ENCODE data around the gene RPS3. TPM values are rescaled to one million over a fixed set of nuclear protein-coding genes. Genes with fewer than 3 reads are reported as not detected.

RPS3 gene
- 1,000 to 10,000 TPM; 1,101 to 2,606 (median 1,579) TPM for total RNA-seq

- TF ChIP-seq, protein P1, sequence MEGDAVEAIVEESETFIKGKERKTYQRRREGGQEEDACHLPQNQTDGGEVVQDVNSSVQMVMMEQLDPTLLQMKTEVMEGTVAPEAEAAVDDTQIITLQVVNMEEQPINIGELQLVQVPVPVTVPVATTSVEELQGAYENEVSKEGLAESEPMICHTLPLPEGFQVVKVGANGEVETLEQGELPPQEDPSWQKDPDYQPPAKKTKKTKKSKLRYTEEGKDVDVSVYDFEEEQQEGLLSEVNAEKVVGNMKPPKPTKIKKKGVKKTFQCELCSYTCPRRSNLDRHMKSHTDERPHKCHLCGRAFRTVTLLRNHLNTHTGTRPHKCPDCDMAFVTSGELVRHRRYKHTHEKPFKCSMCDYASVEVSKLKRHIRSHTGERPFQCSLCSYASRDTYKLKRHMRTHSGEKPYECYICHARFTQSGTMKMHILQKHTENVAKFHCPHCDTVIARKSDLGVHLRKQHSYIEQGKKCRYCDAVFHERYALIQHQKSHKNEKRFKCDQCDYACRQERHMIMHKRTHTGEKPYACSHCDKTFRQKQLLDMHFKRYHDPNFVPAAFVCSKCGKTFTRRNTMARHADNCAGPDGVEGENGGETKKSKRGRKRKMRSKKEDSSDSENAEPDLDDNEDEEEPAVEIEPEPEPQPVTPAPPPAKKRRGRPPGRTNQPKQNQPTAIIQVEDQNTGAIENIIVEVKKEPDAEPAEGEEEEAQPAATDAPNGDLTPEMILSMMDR (IDR thresholded peaks at IDR 0.05), result peak in 4 of 6 experiments; percentile 10 to 37 (median 22)
- TF ChIP-seq POLR2A (IDR thresholded peaks at IDR 0.05), result peak in 3 of 4 donors; percentile 84 to 92 (median 86)
- Histone ChIP-seq H3K4me3 (peak within 1 kb of the TSS; percentile 51 to 91 (median 72)), H3K36me3 (peaks cover 17 to 38% (median 23%) of the 10 kb centered on the region in 3 donors), H3K9me3 (no peaks in the 10 kb centered on the region), H3K27me3 (no peaks in the 10 kb centered on the region), H3K4me1 (peaks cover 4 to 37% (median 20%) of the 10 kb centered on the region in 3 donors), H3K27ac (peak within 1 kb of the TSS; percentile 91 to 97 (median 94))
- peak; percentile 52 for DNase-seq
- intact Hi-C loops (cut with DNase I), result no loop called here
- 0% methylated on average over 9 to 27 of the region's 55 CpGs for WGBS, 2 donors
These were observed at the start of gene RPS3 for GRCh38 chr11:75399344-75400145. Gene RPS3 (plus strand): TSS chr11:75399518. CDS start chr11:75399548, 30 bp downstream.

- no peaks in the 10 kb centered on the region for H3K36me3 ChIP-seq
- intact Hi-C loops (cut with DNase I), result no loop called here
- 79 to 83% methylated on average over 2 to 3 of the region's 4 CpGs for WGBS, 2 donors
- peak overlapping the region in 3 of 4 donors; percentile 57 to 93 (median 79) for H3K4me3 ChIP-seq
- DNase-seq, result no peak
- H3K4me1 ChIP-seq, result peaks cover 63 to 85% (median 69%) of the 10 kb centered on the region in 3 donors
- no peak for TF ChIP-seq POLR2A (IDR thresholded peaks at IDR 0.05)
- TF ChIP-seq, protein P1 (IDR thresholded peaks at IDR 0.05), result no peak
- H3K27me3 ChIP-seq, result no peaks in the 10 kb centered on the region
- H3K9me3 ChIP-seq, result no peaks in the 10 kb centered on the region
- H3K27ac ChIP-seq, result peak overlapping the region; percentile 87 to 97 (median 92)
These were observed 49.7 kb upstream of the RPS3 start for GRCh38 chr11:75349521-75350116.

GRCh38 chr11:75350122-75350742 lies 49.1 kb upstream of the RPS3 start:
- H3K9me3 ChIP-seq, result no peaks in the 10 kb centered on the region
- no peak for TF ChIP-seq POLR2A (IDR thresholded peaks at IDR 0.05)
- TF ChIP-seq, protein P1 (IDR thresholded peaks at IDR 0.05), result no peak
- H3K36me3 ChIP-seq, result no peaks in the 10 kb centered on the region
- peaks cover 57 to 79% (median 63%) of the 10 kb centered on the region in 3 donors for H3K4me1 ChIP-seq
- intact Hi-C loops (cut with DNase I), result no loop called here
- no peaks in the 10 kb centered on the region for H3K27me3 ChIP-seq
- peak overlapping the region; percentile 87 to 97 (median 92) for H3K27ac ChIP-seq
- no peak for DNase-seq
- 30 to 63% methylated on average over 9 of the region's 9 CpGs for WGBS, 2 donors
- H3K4me3 ChIP-seq, result peak overlapping the region; percentile 57 to 93 (median 74)

- no peaks in the 10 kb centered on the region for H3K36me3 ChIP-seq
- intact Hi-C loops (cut with DNase I), result no loop called here
- WGBS, 2 donors, result 8 to 11% methylated on average over 20 of the region's 47 CpGs
- peaks cover 51 to 72% (median 56%) of the 10 kb centered on the region in 3 donors for H3K4me1 ChIP-seq
- TF ChIP-seq, protein P1 (IDR thresholded peaks at IDR 0.05), result no peak
- peak in 1 of 4 donors; percentile 34 for TF ChIP-seq POLR2A (IDR thresholded peaks at IDR 0.05)
- no peak for DNase-seq
- peak overlapping the region; percentile 87 to 97 (median 92) for H3K27ac ChIP-seq
- H3K4me3 ChIP-seq, result peak overlapping the region; percentile 57 to 93 (median 74)
- no peaks in the 10 kb centered on the region for H3K27me3 ChIP-seq
- no peaks in the 10 kb centered on the region for H3K9me3 ChIP-seq
These were observed 48.4 kb upstream of the RPS3 start for GRCh38 chr11:75350743-75351540.

All from esophagus squamous epithelium (tissue), 5 donors.